ENCODE results near the gene CYP3A5.

- TF ChIP-seq CTCF (IDR thresholded peaks at IDR 0.05; ENCODE audit: low read depth, low read length) (no peak), POLR2A (IDR thresholded peaks at IDR 0.05; ENCODE audit: extremely low read depth, insufficient read length) (no peak), MAX (IDR thresholded peaks at IDR 0.05; ENCODE audit: low read depth, low read length) (no peak), MYC (IDR thresholded peaks at IDR 0.05; ENCODE audit: low read depth, low read length) (no peak)
Measured at GRCh38 chr7:99666013-99666395, 13.8 kb downstream of the CYP3A5 start.
